ENCODE results near the gene ANKRD13B.
A peak's percentile ranks its signal among the peaks of the same experiment; 100 is the strongest.
"Not testable (repeated sequence)": the region's sequence is repeated elsewhere in the genome, so short reads cannot be mapped to it uniquely, and the experiment has no call there.

Gene ANKRD13B

GRCh38 chr17:29592850-29593551, at the start of gene ANKRD13B:
TSS of gene ANKRD13B (plus strand) at chr17:29593132. CDS start at chr17:29593622, 490 bp downstream.
- no peak for DNase-seq (ENCODE audit: low read depth in 2 of 3, low spot score in 2 of 3)

DNA sequence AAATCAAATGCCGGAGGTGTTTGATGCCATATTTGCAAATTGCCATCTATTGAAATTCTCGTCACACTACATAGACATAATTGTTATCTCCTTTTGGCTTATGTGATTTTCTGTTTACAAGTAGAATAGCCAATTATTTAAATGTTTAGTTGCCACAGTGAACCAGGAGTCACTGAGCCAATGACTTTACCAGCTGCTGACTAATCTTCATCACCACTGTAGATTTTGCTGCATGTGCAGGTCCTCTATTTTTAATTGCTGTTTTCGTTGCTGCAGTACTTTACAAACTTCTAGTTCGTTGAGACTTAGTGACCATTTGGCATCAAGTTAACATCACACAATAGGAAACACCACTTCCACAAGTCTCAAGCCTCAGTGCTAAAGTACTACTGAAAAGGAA, 48.9 kb upstream of the ANKRD13B start:
- no peak for DNase-seq (ENCODE audit: low read depth in 2 of 3, low spot score in 2 of 3)

GRCh38 chr17:29546085-29546484, 46.8 kb upstream of the ANKRD13B start:
- no peak for DNase-seq (ENCODE audit: low read depth in 2 of 3, low spot score in 2 of 3)

DNA sequence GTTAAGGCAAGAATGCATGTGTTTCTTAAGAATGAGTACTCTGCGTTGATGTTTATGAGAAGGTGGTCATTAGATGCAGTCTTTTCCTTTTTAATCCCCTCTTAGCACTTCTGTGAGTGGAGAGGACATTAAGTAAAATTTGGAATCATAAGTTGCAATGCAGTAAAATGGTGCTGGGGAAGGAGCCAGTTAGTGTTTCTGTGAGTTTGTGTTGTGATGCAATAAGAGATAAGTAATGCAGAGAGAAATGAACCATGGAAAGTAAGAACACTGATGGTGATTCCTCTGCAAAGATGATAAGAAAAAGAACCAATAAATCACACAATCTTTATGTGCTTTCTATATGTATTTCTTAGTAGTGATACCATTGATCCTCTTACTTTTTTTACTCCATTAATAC, 46.1 kb upstream of the ANKRD13B start:
- no peak for DNase-seq (ENCODE audit: low read depth in 2 of 3, low spot score in 2 of 3)

DNA sequence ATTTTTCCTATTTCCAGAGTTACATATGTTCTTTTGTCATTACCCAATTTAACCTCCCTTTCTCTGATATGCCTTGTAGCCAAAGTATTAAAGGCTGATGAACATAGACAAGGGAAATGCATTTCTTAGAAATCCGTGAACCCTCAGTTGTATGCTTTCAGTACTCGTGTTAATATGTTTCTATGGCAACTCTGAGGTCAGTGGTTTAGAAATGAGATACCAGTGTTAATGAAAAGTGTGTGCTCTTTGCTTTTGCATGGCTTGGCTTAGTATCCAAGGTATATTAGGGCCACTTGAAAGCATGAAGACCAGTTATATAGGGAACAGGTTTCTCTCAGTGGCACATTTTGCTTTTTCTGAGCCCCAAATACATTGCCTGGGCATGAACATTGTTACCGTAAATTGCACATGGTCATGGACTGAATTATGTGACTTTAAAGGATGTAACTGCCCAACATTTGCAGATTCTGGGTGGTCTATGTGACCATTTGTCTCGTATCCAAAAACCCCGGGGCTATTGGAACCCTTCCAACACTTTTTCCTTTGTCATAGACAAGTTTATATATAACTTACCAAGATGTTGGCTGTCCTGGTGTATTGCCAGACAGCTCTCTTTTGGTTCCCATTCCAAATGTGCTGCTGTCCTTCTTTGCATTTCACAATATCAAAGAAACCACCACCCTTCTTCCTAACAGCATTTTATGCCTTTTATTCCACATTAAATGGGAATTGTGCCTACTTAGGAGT, 43.6 kb upstream of the ANKRD13B start:
- no peak for DNase-seq (ENCODE audit: low read depth in 2 of 3, low spot score in 2 of 3)

DNA sequence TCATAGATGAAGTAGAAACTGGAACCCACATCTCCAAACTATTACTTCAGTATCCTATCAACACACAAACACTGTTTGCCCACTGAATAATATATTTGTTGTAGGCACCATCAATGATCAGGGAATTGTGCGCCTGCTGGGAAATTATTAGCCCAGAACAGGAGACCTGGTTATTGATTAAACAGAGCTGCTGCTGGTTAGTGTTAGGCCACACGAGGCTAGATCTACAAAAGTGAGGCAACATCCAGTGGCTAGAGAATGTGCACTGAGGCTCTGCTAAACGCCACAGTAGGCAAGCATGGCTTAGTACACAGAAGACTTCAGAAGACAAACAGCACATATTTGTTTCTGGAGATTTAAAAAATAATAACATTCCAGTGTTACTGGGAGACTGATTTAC, 37.1 kb upstream of the ANKRD13B start:
- no peak for DNase-seq (ENCODE audit: low read depth in 2 of 3, low spot score in 2 of 3)

- DNase-seq (ENCODE audit: low read depth in 2 of 3, low spot score in 2 of 3), result no peak
These were observed 35.7 kb upstream of the ANKRD13B start for GRCh38 chr17:29557085-29557738.

GRCh38 chr17:29557739-29558116, 35.2 kb upstream of the ANKRD13B start:
- no peak for DNase-seq (ENCODE audit: low read depth in 2 of 3, low spot score in 2 of 3)

- DNase-seq (ENCODE audit: low read depth in 2 of 3, low spot score in 2 of 3), result not testable (repeated sequence)
These were observed 34.8 kb upstream of the ANKRD13B start for GRCh38 chr17:29558139-29558538.

GRCh38 chr17:29559640-29560039, 33.3 kb upstream of the ANKRD13B start:
- DNase-seq (ENCODE audit: low read depth in 2 of 3, low spot score in 2 of 3), result no peak

GRCh38 chr17:29560316-29560715, 32.6 kb upstream of the ANKRD13B start:
- DNase-seq (ENCODE audit: low read depth in 2 of 3, low spot score in 2 of 3), result no peak

GRCh38 chr17:29561554-29562517, 31.1 kb upstream of the ANKRD13B start:
- DNase-seq (ENCODE audit: low read depth in 2 of 3, low spot score in 2 of 3), result no peak

DNA sequence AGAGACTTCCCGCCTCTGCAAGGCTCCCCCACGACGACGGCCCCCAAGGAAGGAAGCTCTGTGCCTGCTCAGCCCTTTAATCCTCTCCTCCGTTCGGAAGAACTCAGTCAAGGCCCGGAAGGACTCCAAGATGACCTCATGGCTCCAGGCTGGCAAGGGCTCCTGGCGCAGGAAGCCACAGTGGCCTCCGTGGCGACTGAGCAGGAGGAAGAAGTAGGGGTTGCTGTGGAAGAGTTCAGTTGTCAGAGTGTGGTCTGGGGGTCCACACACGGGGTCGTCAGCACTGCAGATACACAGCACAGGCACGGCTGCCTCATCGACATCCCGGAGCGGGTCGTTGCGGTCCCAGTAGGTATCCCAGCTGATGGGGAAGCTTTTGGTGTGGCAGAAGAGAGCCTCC, 30.3 kb upstream of the ANKRD13B start:
- DNase-seq (ENCODE audit: low read depth in 2 of 3, low spot score in 2 of 3), result no peak

DNA sequence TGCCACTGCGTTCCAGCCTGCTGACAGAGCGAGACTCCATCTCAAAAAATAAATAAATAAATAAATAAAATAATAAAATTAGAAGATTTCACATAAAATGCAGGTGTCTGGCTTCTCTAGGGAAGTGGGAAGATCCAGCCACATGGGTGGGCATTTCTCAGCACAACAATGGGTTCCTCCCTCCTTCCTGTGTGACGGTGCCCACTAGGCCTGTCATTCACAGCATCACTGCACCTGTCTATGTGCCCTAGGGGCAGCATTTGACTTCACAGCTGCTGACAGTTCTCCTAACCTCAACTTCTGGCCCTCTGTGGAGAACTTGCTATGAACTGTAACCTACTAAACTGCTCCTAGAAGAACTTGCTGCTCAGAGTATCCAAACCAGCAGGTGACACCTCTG, 29.1 kb upstream of the ANKRD13B start:
- no peak for DNase-seq (ENCODE audit: low read depth in 2 of 3, low spot score in 2 of 3)

DNA sequence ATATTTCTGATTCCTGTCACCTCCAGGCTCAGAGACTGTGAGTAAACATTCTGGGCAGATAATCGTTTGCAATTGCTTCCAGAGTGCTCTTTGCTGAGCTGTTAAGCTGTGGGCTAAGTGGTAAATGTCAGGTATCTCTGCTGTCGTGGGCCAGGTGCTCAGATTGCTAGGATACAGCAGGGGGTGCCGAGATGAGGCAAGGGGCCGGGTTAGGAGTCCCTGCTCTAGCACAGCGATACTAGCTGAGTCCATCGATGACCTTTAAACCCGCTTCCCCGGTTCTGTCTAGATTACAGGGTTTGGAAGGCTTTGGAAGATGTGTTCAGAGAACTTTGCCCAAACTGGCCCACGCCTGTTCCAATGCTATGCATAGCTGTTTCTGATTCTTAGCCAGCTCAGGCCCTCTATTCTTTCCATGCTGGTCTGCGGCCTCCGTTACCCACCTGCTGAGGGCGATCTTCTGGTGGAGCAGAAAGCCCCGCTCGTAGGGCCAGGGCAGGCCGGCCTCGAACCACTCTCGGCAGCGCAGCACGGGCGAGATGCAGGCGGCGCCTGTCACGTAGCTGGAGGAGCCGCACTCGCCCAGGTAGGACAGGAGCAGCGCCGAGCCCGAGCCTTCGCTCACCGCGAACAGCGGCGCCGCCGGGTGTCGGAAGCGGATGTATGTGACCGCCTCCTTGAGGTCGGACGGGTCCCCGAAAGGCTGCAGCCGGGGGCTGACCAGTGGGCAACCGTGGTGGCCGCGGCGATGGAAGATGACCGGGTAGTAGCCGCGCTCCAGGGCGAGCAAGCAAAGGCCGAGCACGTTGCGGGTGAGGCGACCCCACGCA, 27.1 kb upstream of the ANKRD13B start:
- DNase-seq (ENCODE audit: low read depth in 2 of 3, low spot score in 2 of 3), result peak in 1 of 3 experiments; percentile 36

DNA sequence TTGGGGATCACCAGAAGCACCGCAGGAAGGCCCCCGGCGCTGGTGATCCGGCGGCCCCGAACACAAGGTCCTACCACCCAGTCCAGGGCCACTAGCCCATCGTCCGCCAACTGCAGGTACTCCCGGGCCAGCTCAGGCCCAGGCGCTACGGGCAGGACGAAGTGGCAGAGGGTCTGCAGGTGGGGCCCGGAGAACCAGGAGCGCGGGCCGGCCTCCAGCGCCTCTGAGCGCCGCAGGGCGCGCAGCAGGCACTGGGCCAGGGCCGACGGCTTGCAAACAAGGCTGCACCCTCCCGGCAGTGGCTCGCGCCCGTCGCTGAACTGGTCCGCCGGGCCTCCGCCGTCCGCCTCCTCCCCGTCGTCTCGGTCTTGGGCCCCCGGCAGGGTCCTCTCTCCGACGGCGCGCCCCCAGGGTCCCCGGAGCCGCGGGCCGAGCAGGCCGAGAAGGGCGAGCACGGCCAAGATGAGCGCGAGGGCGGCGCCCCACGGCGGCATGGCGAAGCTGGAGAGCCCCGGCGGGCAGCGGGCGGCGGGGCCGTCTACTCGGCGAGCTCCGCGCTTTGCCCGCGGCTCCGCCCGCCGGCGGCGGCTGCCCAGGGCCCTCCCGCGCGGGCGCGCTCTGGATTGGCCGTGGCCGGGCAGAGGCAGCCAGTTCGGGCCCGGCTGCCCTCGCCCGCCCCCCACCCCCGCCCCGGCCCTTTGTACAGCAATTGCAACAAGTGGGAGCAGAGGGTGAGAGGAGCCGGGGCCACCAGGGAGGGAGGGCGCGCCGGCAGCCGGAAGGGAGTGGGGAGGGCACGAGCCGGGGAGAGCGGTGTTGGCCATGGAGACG, 26.2 kb upstream of the ANKRD13B start, which contains the start of gene ABHD15:
ABHD15 (minus strand) TSS at position 565 of the 831 bp plus-strand sequence; CDS start at position 494, 71 bp downstream.
- DNase-seq (ENCODE audit: low read depth in 2 of 3, low spot score in 2 of 3), result peak in 2 of 3 experiments; percentile 53 to 55

GRCh38 chr17:29567304-29567553, 25.7 kb upstream of the ANKRD13B start:
- no peak for DNase-seq (ENCODE audit: low read depth in 2 of 3, low spot score in 2 of 3)

DNA sequence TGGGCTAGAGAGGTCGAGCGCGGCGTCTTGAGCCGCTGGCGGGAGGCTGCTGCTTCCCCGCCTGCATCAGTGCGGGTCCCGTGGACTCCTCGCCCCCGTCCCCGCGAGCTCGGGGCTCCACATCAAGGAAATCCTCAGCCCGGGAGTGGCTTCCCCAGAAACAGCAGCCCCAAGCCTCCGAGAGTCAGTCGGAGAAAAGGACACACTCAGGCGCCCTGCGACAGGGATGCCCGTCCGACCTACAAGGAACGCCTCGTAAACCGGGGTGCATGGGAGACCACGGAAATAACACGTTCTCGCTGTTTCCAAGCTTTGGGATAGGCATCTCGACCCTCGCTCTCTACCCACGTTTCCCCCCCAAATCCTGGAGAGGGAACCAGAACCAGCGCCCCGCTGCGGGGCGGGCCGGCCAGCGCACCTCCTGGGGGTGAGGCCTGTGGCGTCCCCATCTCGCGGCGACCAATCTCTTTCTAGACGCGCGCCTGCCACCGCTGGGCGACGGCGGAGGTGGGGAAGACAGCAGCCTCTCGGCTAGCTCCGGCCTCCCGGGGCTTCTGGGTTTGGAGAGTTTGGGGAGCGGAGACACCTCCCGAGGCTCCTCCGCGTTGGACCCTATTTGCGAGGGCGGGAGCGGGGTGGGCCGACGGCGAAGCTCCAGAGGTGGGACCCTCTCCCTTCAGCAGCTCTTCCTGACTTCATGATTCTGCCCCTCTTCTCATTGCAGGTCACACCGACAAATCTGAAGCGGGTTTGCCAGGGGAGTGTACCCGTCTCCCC, 25.2 kb upstream of the ANKRD13B start:
- DNase-seq (ENCODE audit: low read depth in 2 of 3, low spot score in 2 of 3), result peak in 1 of 3 experiments; percentile 58

Measured in activated CD8-positive, alpha-beta memory T cell treated with anti-CD3 and anti-CD28 coated beads for 48 hours (primary cell).